GM19043 (cell line): ENCODE data around the gene RAD54L2.
A peak's percentile ranks its signal among the peaks of the same experiment; 100 is the strongest.
"Not testable (repeated sequence)": the region's sequence is repeated elsewhere in the genome, so short reads cannot be mapped to it uniquely, and the experiment has no call there.

Experiments used
- ATAC-seq: cut with Tn5 transposase; IDR thresholded peaks from one replicate; pipeline ENCODE4 v1.9.1; 2021; ENCODE audit warnings: low read depth; ENCODE audit not compliant: unreplicated experiment

RAD54L2 gene, protein sequence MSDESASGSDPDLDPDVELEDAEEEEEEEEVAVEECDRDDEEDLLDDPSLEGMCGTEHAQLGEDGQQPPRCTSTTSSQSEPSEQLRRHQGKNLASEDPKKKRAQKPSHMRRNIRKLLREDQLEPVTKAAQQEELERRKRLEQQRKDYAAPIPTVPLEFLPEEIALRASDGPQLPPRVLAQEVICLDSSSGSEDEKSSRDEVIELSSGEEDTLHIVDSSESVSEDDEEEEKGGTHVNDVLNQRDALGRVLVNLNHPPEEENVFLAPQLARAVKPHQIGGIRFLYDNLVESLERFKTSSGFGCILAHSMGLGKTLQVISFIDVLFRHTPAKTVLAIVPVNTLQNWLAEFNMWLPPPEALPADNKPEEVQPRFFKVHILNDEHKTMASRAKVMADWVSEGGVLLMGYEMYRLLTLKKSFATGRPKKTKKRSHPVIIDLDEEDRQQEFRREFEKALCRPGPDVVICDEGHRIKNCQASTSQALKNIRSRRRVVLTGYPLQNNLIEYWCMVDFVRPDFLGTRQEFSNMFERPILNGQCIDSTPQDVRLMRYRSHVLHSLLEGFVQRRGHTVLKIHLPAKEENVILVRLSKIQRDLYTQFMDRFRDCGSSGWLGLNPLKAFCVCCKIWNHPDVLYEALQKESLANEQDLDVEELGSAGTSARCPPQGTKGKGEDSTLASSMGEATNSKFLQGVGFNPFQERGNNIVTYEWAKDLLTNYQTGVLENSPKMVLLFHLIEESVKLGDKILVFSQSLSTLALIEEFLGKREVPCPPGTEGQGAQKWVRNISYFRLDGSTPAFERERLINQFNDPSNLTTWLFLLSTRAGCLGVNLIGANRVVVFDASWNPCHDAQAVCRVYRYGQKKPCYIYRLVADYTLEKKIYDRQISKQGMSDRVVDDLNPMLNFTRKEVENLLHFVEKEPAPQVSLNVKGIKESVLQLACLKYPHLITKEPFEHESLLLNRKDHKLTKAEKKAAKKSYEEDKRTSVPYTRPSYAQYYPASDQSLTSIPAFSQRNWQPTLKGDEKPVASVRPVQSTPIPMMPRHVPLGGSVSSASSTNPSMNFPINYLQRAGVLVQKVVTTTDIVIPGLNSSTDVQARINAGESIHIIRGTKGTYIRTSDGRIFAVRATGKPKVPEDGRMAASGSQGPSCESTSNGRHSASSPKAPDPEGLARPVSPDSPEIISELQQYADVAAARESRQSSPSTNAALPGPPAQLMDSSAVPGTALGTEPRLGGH (N-terminal part only)

GRCh38 chr3:51538459-51539290, at the start of gene RAD54L2:
Gene RAD54L2 (plus strand): TSS chr3:51538719. CDS start chr3:51590421, 51,702 bp downstream.
- ATAC-seq: peak; percentile 67

- peak; percentile 52 for ATAC-seq
Observed at GRCh38 chr3:51498876-51499738, 39.4 kb upstream of the RAD54L2 start.

DNA sequence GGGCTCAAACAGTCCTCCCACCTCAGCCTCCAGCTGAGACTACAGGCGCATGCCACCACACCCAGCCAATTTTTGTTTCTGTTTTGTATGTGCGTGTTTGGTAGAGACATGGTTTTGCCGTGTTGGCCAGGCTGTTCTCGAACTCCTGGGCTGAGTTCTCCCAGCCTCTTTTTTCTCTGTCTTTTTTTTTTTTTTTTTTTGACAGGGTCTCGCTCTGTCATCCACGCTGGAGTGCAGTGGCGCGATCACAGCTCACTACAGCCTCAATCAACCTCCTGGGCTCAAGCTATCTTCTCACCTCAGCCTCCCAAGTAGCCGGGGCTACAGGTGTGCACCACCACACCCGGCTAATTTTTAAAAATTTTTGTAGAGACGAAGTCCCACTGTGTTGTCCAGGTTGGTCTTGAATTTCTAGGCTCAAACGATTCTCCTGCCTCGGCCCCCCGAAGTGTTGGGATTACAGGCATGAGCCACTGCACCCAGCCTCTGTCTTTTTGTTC, 37.8 kb upstream of the RAD54L2 start:
- ATAC-seq: no peak

DNA sequence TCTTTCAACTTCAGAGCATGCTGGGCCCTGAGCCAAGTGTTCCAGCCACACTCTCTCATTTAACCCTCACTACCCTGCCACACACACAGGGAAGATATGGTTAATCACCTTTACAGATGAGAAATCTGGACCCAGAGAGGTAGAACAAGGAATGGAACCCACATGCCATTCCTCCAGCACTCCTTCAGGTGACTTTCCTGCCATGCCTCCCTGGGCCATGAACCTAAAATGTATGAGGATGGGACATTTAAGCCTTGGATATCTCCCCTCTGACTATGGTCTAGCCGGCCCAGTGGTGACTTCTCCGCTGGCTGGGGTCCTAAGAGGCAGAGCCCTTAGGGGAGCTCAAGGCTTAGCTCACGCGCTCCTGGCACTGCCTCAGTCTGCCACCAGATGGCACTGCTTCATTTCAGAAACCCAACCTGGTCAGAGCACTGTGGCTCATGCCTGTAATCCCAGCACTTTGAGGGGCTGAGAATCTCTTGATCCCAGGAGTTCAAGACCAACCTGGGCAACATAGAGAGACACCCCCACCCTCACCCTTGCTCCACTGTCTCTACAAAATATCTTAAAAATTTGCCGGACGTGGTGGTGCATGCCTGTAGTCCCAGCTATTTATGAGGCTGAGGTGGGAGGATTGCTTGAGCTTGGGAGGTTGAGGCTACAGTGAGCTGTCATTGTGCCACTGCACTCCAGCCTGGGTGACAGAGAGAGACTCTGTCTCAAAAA, 36.5 kb upstream of the RAD54L2 start:
- peak; percentile 26 for ATAC-seq

DNA sequence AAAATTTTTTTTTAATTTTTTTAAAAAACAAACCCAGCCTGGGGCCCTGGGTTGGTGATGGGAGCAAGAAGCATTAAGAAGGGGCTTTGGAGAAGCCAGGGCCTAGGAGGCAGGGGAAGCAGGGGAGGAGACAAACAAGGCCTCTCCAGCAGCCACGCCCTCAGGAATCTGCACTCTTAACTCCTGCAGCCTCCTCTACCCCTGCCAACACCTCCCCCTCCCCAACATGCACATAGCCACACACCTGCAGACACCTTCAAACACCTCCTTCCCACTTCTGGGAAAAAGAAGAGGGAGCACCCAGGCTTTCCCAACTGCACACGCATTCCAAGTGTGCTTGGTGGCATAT, 36.0 kb upstream of the RAD54L2 start:
- ATAC-seq: no peak

GRCh38 chr3:51503007-51503406, 35.5 kb upstream of the RAD54L2 start:
- no peak for ATAC-seq

- ATAC-seq: no peak
Observed at GRCh38 chr3:51508255-51508654, 30.3 kb upstream of the RAD54L2 start.

- no peak for ATAC-seq
Observed at GRCh38 chr3:51510996-51511395, 27.5 kb upstream of the RAD54L2 start.

- no peak for ATAC-seq
Observed at GRCh38 chr3:51514210-51514609, 24.3 kb upstream of the RAD54L2 start.

- ATAC-seq: no peak
Observed at GRCh38 chr3:51519848-51520247, 18.7 kb upstream of the RAD54L2 start.

GRCh38 chr3:51520906-51521730, 17.4 kb upstream of the RAD54L2 start:
- ATAC-seq: peak; percentile 72

- no peak for ATAC-seq
Observed at GRCh38 chr3:51522273-51522962, 16.1 kb upstream of the RAD54L2 start.

GRCh38 chr3:51524874-51525273, 13.6 kb upstream of the RAD54L2 start:
- ATAC-seq: not testable (repeated sequence)

DNA sequence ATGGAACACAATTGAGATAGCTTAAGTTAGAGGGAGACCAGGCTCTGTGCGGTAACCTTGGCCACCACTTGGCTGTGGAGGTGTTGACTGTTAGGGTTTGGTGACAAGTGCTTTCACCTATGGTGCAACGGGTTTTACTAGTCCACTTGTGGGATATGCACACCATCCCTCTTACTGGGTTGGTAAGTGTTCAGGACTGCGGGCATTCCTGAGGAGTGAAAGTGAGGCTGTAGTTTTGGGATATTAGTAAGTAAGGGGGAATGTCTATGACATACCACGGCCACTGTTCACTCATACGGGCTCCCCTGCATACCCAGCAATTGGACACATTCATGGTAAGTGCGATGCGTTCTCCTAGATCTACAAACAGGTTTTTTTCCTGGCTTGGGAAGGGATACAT, 8.0 kb upstream of the RAD54L2 start:
- ATAC-seq: no peak

DNA sequence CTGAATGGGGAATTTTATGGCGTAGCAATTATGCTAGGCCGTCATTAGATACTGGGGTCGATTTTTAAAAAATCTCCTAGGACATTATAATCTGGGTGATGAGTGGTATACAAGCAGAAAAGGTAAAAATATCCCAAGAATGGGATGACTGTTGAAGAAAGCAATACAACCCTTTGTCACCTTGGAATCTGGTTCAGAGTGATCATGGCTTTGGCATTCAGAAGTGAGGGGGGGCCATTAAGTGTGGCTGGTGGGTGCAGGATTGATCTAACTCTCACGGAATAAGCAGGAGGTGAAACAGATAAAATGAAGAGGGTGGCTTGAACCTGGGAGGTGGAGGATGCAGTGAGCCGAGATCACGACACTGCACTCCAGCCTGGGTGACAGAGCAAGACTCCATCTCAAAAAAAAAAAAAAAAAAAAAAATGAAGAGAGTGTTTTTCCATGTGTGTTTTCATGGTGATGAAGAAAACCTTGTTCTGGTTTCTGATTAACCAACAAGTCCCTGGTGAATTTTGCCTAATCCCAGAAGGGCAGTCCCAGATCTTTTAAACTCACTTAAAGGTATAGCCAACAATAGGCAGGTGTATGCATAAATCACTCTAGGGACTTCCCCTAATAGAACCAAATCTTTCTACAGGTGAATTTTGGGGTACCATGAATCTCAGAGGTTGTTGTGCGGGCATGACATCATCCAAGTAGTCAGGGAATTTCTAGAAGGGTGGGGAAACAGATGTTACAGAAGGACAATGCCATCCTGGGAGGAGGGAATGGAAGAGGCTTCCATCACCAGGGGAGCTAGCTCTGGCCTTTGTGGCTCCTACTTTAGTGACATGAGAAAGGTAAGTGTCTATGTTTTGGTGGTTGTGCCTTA, 3.1 kb upstream of the RAD54L2 start:
- ATAC-seq: no peak

DNA sequence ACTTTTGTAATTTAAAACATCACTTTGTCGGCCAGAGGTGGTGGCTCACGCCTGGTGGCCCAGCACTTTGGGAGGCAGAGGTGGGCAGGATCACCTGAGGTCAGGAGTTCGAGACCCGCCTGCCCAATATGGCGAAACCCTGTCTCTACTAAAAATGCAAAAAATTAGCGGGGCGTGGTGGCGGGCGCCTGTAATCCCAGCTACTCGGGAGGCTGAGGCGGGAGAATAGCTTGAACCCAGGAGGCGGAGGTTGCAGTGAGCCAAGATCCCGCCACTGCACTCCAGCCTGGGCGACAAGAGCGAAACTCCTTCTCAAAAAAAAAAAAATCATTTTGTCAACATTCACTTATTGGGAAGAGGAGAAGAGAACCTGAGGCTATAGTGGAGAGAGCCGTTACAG, 888 bp upstream of the RAD54L2 start:
- ATAC-seq: not testable (repeated sequence)
